K562 (cell line): ENCODE results near the gene OPHN1.

Experiments used
- EP300 ChIP-seq: IDR thresholded peaks from 2 replicates; pipeline ENCODE4 v1.6.1; 2012; ENCODE audit warnings: low read length, improper control_type of control experiment
- EZH2 ChIP-seq: IDR thresholded peaks from 2 replicates; pipeline ENCODE4 v1.6.1; 2012; ENCODE audit warnings: low read depth, mild to moderate bottlenecking, inconsistent platforms, low read length, borderline replicate concordance
- YY1 ChIP-seq, 3 experiments: IDR thresholded peaks; 2 replicates each; pipeline ENCODE4 v1.6.1; 2011; ENCODE audit warnings: low read length in 2 of 3, mild to moderate bottlenecking in 2 of 3, moderate library complexity in 2 of 3, borderline replicate concordance in 1 of 3, control low read depth in 1 of 3, low read depth in 1 of 3; ENCODE audit not compliant: insufficient read depth in 3 of 3, insufficient replicate concordance in 2 of 3, control insufficient read depth in 1 of 3, insufficient read length in 1 of 3; ENCODE audit errors: extremely low read depth in 1 of 3
- ZKSCAN1 ChIP-seq: fragments of 150-350 bp; IDR thresholded peaks from 2 replicates; pipeline ENCODE4 v1.6.1; 2016; ENCODE audit warnings: low read depth, low read length

DNA sequence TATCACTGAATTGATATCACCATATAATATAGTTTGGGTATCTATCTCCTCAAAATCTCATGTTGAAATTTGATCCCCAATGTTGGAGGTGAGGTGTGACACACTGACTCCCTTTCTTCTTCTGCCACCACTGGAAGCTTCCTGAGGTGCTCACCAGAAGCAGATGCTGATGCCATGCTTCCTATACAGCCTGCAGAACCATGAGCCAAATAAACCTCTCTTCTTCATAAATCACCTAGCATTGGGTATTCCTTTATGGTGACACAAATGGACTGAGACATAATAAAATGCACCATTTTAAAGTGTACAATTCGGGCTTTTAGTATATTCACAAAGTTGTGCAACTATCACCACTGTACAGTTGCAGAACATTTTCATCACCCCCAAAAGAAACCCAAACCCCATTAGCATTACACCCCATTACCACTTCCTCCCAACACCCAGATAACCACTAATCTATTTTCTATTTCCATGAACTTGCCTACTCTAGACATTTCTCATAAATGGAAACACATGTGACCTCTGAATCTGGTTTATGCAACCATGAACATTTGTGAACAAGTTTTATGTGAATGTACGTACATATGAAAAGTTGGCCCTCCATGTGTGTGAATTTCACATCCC, 148.9 kb downstream of the OPHN1 start:
- no peak for TF ChIP-seq ZKSCAN1
- TF ChIP-seq EP300 = no peak
- TF ChIP-seq EZH2 = no peak
- TF ChIP-seq YY1 (IDR thresholded peaks at IDR 0.05; ENCODE audit: borderline replicate concordance in 1 of 3, control insufficient read depth in 1 of 3, extremely low read depth in 1 of 3, insufficient read depth in 3 of 3, insufficient read length in 1 of 3, insufficient replicate concordance in 2 of 3, low read depth in 1 of 3, low read length in 2 of 3) = no peak
